A673 (cell line): Measurements from ENCODE around the gene CPNE8. TPM values are rescaled to one million over a fixed set of nuclear protein-coding genes. Genes with fewer than 3 reads are reported as not detected.

ENCODE experiments used
- BruUV-seq: library from RNA; stranded (reverse); fragments of 400-500 nt; replicated peaks from 2 replicates; lab custom pipeline; 2021; lab: Mats Ljungman, UMichigan
- CTCF ChIA-PET: fragments of 300-600 bp; sonication (Branson Sonifier 250); formaldehyde crosslinking; loops from one replicate; lab custom pipeline; 2022; ENCODE audit warnings: antibody characterized with exemption; lab: Charles Lee
- POLR2A ChIA-PET: fragments of 300-600 bp; sonication (Branson Sonifier 250); formaldehyde crosslinking; loops from one replicate; lab custom pipeline; 2022; ENCODE audit warnings: antibody characterized with exemption; ENCODE audit not compliant: low non-redundant PET; lab: Charles Lee
- DNase-seq: peaks from one replicate; pipeline ENCODE4 v3.0.0-alpha.2; 2015; ENCODE audit warnings: low spot score
- H3K27ac ChIP-seq: fragments of 200-600 bp; sonication (generic); 2 replicates; pipeline ENCODE4 v1.5.1; 2016; ENCODE audit warnings: mixed run types, low read depth, mild to moderate bottlenecking, mixed read lengths, antibody characterized with exemption, low read length; ENCODE audit not compliant: poor library complexity, severe bottlenecking
- H3K27me3 ChIP-seq: fragments of 200-600 bp; sonication (generic); replicated peaks from 2 replicates; pipeline ENCODE4 v1.6.1; 2017; ENCODE audit warnings: mixed run types, low read depth, mild to moderate bottlenecking, mixed read lengths, antibody characterized with exemption, low read length; ENCODE audit not compliant: insufficient read depth, poor library complexity
- H3K36me3 ChIP-seq: fragments of 200-600 bp; sonication (generic); 2 replicates; pipeline ENCODE4 v1.6.1; 2016; ENCODE audit warnings: mixed run types, mild to moderate bottlenecking, mixed read lengths, antibody characterized with exemption, low read length; ENCODE audit not compliant: insufficient read depth, poor library complexity, severe bottlenecking
- H3K4me1 ChIP-seq: fragments of 200-600 bp; sonication (generic); 2 replicates; pipeline ENCODE4 v1.6.1; 2017; ENCODE audit warnings: mixed run types, mild to moderate bottlenecking, mixed read lengths, antibody characterized with exemption, low read length; ENCODE audit not compliant: insufficient read depth, poor library complexity, severe bottlenecking
- H3K4me3 ChIP-seq: fragments of 200-600 bp; sonication (generic); 2 replicates; pipeline ENCODE4 v1.5.1; 2016; ENCODE audit warnings: low read depth, mixed run types, mild to moderate bottlenecking, mixed read lengths, low read length; ENCODE audit not compliant: poor library complexity, severe bottlenecking
- H3K9me3 ChIP-seq: fragments of 200-600 bp; sonication (generic); 2 replicates; pipeline ENCODE4 v1.6.1; 2016; ENCODE audit warnings: mixed run types, low read depth, mild to moderate bottlenecking, mixed read lengths, antibody characterized with exemption, low read length; ENCODE audit not compliant: poor library complexity, severe bottlenecking
- EZH2 ChIP-seq: fragments of 200-600 bp; sonication (generic); IDR thresholded peaks from 2 replicates; pipeline ENCODE4 v1.6.1; 2017; ENCODE audit warnings: borderline replicate concordance, low read depth, mild to moderate bottlenecking, mixed read lengths, antibody characterized with exemption, low read length; ENCODE audit not compliant: poor library complexity, severe bottlenecking
- intact Hi-C: fragments of 100-400 bp; cut with micrococcal nuclease; formaldehyde crosslinking; loops from one replicate; pipeline ENCODE4 v1.10.0; 2022; ENCODE audit not compliant: unreplicated experiment
- total RNA-seq: library from RNA; stranded (reverse); gene quantifications from 2 replicates; pipeline ENCODE4 v1.2.3, GENCODE V29; 2021
- TF ChIP-seq, protein P1 (sequence below): fragments of 300-800, 200-600 bp; sonication (generic); conservative IDR thresholded peaks from 2 replicates; pipeline ENCODE4 v1.5.1; 2017; ENCODE audit warnings: low read depth, mild to moderate bottlenecking, antibody characterized with exemption, low read length, moderate library complexity, mixed read lengths

Gene CPNE8
- total RNA-seq, 1 experiment from 2014 or later = 1.3 TPM

DNA sequence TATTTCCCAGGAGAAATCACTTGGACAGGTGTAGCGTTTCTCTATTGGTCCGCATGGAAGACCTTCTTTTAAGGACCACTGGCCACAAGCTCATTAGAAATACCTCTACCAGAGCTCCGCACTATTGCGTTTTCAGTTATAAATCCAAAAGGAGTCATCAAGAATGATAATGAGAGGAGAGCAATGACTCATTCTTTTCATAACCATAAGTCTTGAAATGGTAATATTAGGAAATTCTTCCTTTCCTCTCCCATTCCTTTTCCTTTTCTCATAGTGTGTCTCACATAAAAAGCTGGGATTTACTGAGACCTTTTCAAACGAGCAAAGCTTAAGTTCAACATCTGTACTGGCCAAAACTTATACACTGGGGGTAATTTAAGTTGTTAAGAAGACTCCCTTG lies 215.7 kb downstream of the CPNE8 start:
- Histone ChIP-seq H3K9me3 (peaks cover 4% of the 10 kb centered on the region), H3K27me3 (no peaks in the 10 kb centered on the region), H3K4me3 (no peak overlapping the region), H3K36me3 (no peaks in the 10 kb centered on the region), H3K27ac (no peak overlapping the region), H3K4me1 (no peaks in the 10 kb centered on the region)
- DNase-seq = no peak
- intact Hi-C loops = no loop called here
- POLR2A ChIA-PET = no interaction called here
- no TSS peak for BruUV-seq
- TF ChIP-seq, protein P1, sequence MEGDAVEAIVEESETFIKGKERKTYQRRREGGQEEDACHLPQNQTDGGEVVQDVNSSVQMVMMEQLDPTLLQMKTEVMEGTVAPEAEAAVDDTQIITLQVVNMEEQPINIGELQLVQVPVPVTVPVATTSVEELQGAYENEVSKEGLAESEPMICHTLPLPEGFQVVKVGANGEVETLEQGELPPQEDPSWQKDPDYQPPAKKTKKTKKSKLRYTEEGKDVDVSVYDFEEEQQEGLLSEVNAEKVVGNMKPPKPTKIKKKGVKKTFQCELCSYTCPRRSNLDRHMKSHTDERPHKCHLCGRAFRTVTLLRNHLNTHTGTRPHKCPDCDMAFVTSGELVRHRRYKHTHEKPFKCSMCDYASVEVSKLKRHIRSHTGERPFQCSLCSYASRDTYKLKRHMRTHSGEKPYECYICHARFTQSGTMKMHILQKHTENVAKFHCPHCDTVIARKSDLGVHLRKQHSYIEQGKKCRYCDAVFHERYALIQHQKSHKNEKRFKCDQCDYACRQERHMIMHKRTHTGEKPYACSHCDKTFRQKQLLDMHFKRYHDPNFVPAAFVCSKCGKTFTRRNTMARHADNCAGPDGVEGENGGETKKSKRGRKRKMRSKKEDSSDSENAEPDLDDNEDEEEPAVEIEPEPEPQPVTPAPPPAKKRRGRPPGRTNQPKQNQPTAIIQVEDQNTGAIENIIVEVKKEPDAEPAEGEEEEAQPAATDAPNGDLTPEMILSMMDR = no peak
- no peak for TF ChIP-seq EZH2
- CTCF ChIA-PET = no interaction called here

DNA sequence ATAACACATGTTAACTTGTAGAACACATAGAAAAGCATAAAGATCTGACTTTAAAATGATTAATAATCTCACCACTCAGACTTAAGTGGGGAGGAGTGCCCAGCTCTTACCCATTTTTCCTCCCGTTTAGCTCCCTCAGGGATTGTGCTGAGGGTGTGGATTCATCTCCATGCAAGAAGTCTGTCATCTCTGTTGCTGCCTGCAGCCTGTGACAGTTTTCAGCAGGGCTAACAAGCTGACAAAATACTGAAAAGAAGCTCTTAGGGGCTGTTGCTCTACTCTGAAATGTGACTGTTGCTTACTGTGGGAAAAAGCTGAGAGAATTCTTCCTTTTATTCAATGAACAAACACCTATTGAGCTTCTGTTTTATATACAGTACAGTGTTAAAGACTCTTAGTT lies 216.2 kb downstream of the CPNE8 start:
- peaks cover 4% of the 10 kb centered on the region for H3K9me3 ChIP-seq
- CTCF ChIA-PET = no interaction called here
- no peak for DNase-seq
- no peak overlapping the region for H3K4me3 ChIP-seq
- POLR2A ChIA-PET = no interaction called here
- BruUV-seq = no TSS peak
- H3K27me3 ChIP-seq = no peaks in the 10 kb centered on the region
- intact Hi-C loops = no loop called here
- no peaks in the 10 kb centered on the region for H3K36me3 ChIP-seq
- no peak for TF ChIP-seq EZH2
- TF ChIP-seq, protein P1 = no peak
- H3K27ac ChIP-seq = no peak overlapping the region
- H3K4me1 ChIP-seq = no peaks in the 10 kb centered on the region

- CTCF ChIA-PET = no interaction called here
- POLR2A ChIA-PET = no interaction called here
- Histone ChIP-seq H3K27me3 (no peaks in the 10 kb centered on the region), H3K4me1 (no peaks in the 10 kb centered on the region), H3K9me3 (peaks cover 4% of the 10 kb centered on the region), H3K4me3 (no peak overlapping the region), H3K36me3 (no peaks in the 10 kb centered on the region), H3K27ac (no peak overlapping the region)
- DNase-seq = no peak
- no peak for TF ChIP-seq EZH2
- TF ChIP-seq, protein P1 = no peak
- intact Hi-C loops = no loop called here
- BruUV-seq = no TSS peak
Measured at GRCh38 chr12:38682521-38682920, 222.9 kb downstream of the CPNE8 start.
